IMR-90 (cell line): ENCODE results near the gene RTL1. TPM values are rescaled to one million over a fixed set of nuclear protein-coding genes. Genes with fewer than 3 reads are reported as not detected.

ENCODE experiments used
- ATAC-seq: fragments of 200-7000 bp; cut with Tn5 transposase; 2 replicates; pipeline ENCODE4 v1.9.1; 2020; ENCODE audit warnings: low read depth, mild to moderate bottlenecking, moderate library complexity
- BruUV-seq: library from RNA; stranded (reverse); fragments of 400-500 nt; replicated peaks from 2 replicates; lab custom pipeline; 2021; lab: Mats Ljungman, UMichigan
- CTCF ChIA-PET: fragments of 300-600 bp; formaldehyde crosslinking; extraction: SDS; loops from one replicate; lab custom pipeline; 2021; ENCODE audit warnings: antibody characterized with exemption; lab: Yijun Ruan, JAX
- POLR2A ChIA-PET: fragments of 300-600 bp; sonication (Branson Sonifier 250); formaldehyde crosslinking; loops from one replicate; lab custom pipeline; 2022; ENCODE audit warnings: antibody characterized with exemption; ENCODE audit not compliant: unreplicated experiment; lab: Charles Lee
- DNase-seq: peaks from one replicate; pipeline ENCODE4 v3.0.0; 2013
- H2AFZ ChIP-seq: replicated peaks from 2 replicates; pipeline ENCODE3; 2013; ENCODE audit warnings: low read length, mild to moderate bottlenecking; ENCODE audit not compliant: poor library complexity
- H2AK5ac ChIP-seq: 2 replicates; pipeline ENCODE4 v1.6.1; 2013; ENCODE audit warnings: low read depth, low read length, inconsistent platforms
- H2AK9ac ChIP-seq: replicated peaks from 2 replicates; pipeline ENCODE3; 2013; ENCODE audit warnings: mild to moderate bottlenecking, low read depth, low read length, moderate library complexity; ENCODE audit not compliant: poor library complexity
- H2BK120ac ChIP-seq: 2 replicates; pipeline ENCODE4 v1.6.1; 2013; ENCODE audit warnings: low read depth, low read length, inconsistent platforms
- H2BK15ac ChIP-seq: 3 replicates; pipeline ENCODE4 v1.6.1; 2013; ENCODE audit warnings: low read depth, low read length, inconsistent platforms
- H2BK20ac ChIP-seq: 2 replicates; pipeline ENCODE4 v1.6.1; 2013; ENCODE audit warnings: low read depth, mild to moderate bottlenecking, inconsistent platforms, low read length, moderate library complexity
- H2BK5ac ChIP-seq: 2 replicates; pipeline ENCODE4 v1.6.1; 2013; ENCODE audit warnings: mild to moderate bottlenecking, low read depth, low read length, inconsistent platforms; ENCODE audit not compliant: poor library complexity, severe bottlenecking
- H3K14ac ChIP-seq: replicated peaks from 2 replicates; pipeline ENCODE4 v1.6.1; 2013; ENCODE audit warnings: low read depth, low read length, inconsistent platforms
- H3K18ac ChIP-seq: 2 replicates; pipeline ENCODE4 v1.6.1; 2013; ENCODE audit warnings: low read depth, low read length, control low read depth
- H3K23ac ChIP-seq: 2 replicates; pipeline ENCODE4 v1.6.1; 2013; ENCODE audit warnings: low read depth, low read length, inconsistent platforms
- H3K27ac ChIP-seq: 2 replicates; pipeline ENCODE4 v1.5.1; 2013; ENCODE audit warnings: mild to moderate bottlenecking, control low read depth, low read length; ENCODE audit not compliant: insufficient read depth
- H3K27me3 ChIP-seq: 2 replicates; pipeline ENCODE4 v1.6.1; 2013; ENCODE audit warnings: low read length; ENCODE audit not compliant: control insufficient read depth, insufficient read depth
- H3K36me3 ChIP-seq: 2 replicates; pipeline ENCODE4 v1.6.1; 2013; ENCODE audit warnings: low read length, mixed read lengths; ENCODE audit not compliant: control insufficient read depth, insufficient read depth
- H3K4ac ChIP-seq: 2 replicates; pipeline ENCODE4 v1.6.1; 2013; ENCODE audit warnings: low read depth, low read length, inconsistent platforms
- H3K4me1 ChIP-seq: 2 replicates; pipeline ENCODE4 v1.6.1; 2013; ENCODE audit warnings: low read length, mixed read lengths; ENCODE audit not compliant: control insufficient read depth, insufficient read depth
- H3K4me2 ChIP-seq: 2 replicates; pipeline ENCODE4 v1.6.1; 2013; ENCODE audit warnings: low read depth, mild to moderate bottlenecking, control low read depth, low read length, moderate library complexity
- H3K4me3 ChIP-seq: 2 replicates; pipeline ENCODE4 v1.5.1; 2013; ENCODE audit warnings: low read depth, mild to moderate bottlenecking, control low read depth, low read length, moderate library complexity; ENCODE audit not compliant: insufficient read depth
- H3K56ac ChIP-seq: 2 replicates; pipeline ENCODE4 v1.6.1; 2013; ENCODE audit warnings: low read length, inconsistent platforms; ENCODE audit not compliant: insufficient read depth; ENCODE audit errors: extremely low read depth
- H3K79me1 ChIP-seq, 2 experiments: 2 replicates each; pipeline ENCODE4 v1.6.1; 2013; ENCODE audit warnings: low read length in 2 of 2, inconsistent platforms in 1 of 2, low read depth in 1 of 2
- H3K9ac ChIP-seq: 2 replicates; pipeline ENCODE4 v1.6.1; 2013; ENCODE audit warnings: low read depth, low read length, control low read depth
- H3K9me1 ChIP-seq: 2 replicates; pipeline ENCODE4 v1.6.1; 2013; ENCODE audit warnings: low read length, inconsistent platforms; ENCODE audit not compliant: insufficient read depth
- H3K9me3 ChIP-seq: 2 replicates; pipeline ENCODE4 v1.6.1; 2013; ENCODE audit warnings: low read length; ENCODE audit not compliant: control insufficient read depth, insufficient read depth
- H4K20me1 ChIP-seq: 2 replicates; pipeline ENCODE4 v1.6.1; 2013; ENCODE audit warnings: low read length, inconsistent platforms; ENCODE audit not compliant: insufficient read depth
- H4K5ac ChIP-seq: 2 replicates; pipeline ENCODE4 v1.6.1; 2013; ENCODE audit warnings: mild to moderate bottlenecking, low read depth, low read length, control low read depth
- H4K8ac ChIP-seq, 2 experiments: 2 replicates each; pipeline ENCODE4 v1.6.1; 2013; ENCODE audit warnings: low read depth in 2 of 2, low read length in 2 of 2, control low read depth in 1 of 2, inconsistent platforms in 1 of 2
- H4K91ac ChIP-seq: 2 replicates; pipeline ENCODE4 v1.6.1; 2013; ENCODE audit warnings: low read depth, low read length, inconsistent platforms; ENCODE audit not compliant: insufficient read depth
- MAZ ChIP-seq: IDR thresholded peaks from 2 replicates; pipeline ENCODE4 v1.6.1; 2012; ENCODE audit warnings: low read depth, mild to moderate bottlenecking, low read length, improper control_type of control experiment, moderate library complexity, borderline replicate concordance
- NFE2L2 ChIP-seq: fragments of 150-350 bp; IDR thresholded peaks from 2 replicates; pipeline ENCODE4 v1.6.1; 2016; ENCODE audit warnings: low read depth, mild to moderate bottlenecking, low read length
- RAD21 ChIP-seq: IDR thresholded peaks from 2 replicates; pipeline ENCODE4 v1.6.1; 2012; ENCODE audit warnings: low read length, improper control_type of control experiment
- USF2 ChIP-seq: fragments of 150-350 bp; IDR thresholded peaks from 2 replicates; pipeline ENCODE4 v1.6.1; 2017; ENCODE audit warnings: mild to moderate bottlenecking, antibody characterized with exemption, low read length, low read depth
- WGBS, 2 experiments: methylation state at CpG; one replicate each; pipeline versions ENCODE4 v1.1.5 to v1.1.7; 2013; ENCODE audit warnings: missing lambda C conversion rate in 2 of 2; ENCODE audit not compliant: insufficient read length in 1 of 2; ENCODE audit errors: extremely low coverage in 2 of 2; 5-methylcytosine and 5-hydroxymethylcytosine counted together
- dilution Hi-C: fragments of 300-500 bp; cut with HindIII; formaldehyde crosslinking; loops from one replicate; pipeline ENCODE4 v1.14.3; 2018; ENCODE audit warnings: low sequenced_read_pairs; ENCODE audit not compliant: unreplicated experiment
- in situ Hi-C: fragments of 300-500 bp; cut with MboI; formaldehyde crosslinking; loops from 3 replicates; pipeline ENCODE4 v1.14.3; 2019; ENCODE audit warnings: low sequenced_read_pairs, inconsistent platforms, mixed read lengths
- intact Hi-C: fragments of 100-400 bp; cut with micrococcal nuclease; formaldehyde crosslinking; loops from 2 replicates; pipeline ENCODE4 v1.10.0; 2022
- polyA plus RNA-seq, 3 experiments: library from polyadenylated mRNA; depleted of rRNA; stranded (reverse); fragments of >200 nt; gene quantifications; 2 replicates each; pipeline ENCODE4 v1.2.3, GENCODE V29; 2012; ENCODE audit warnings: low replicate concordance in 1 of 3
- total RNA-seq: library from RNA; depleted of rRNA; stranded (reverse); fragments of >200 nt; gene quantifications from 2 replicates; pipeline ENCODE4 v1.2.3, GENCODE V29; 2012

RTL1 gene
- total and polyA plus RNA-seq, 2 of the 4 experiments (the other 2 are of a cell fraction): not detected

GRCh38 chr14:100871234-100872186, 32.0 kb downstream of the RTL1 start:
- peaks cover 10% of the 10 kb centered on the region; the same call in 1 of the 2 replicates for H3K9me1 ChIP-seq
- H3K9me3 ChIP-seq: no peaks in the 10 kb centered on the region
- no peak overlapping the region for H3K23ac ChIP-seq
- H3K27ac ChIP-seq: no peak overlapping the region
- H3K4me3 ChIP-seq: no peak overlapping the region
- CTCF ChIA-PET: no interaction called here
- no peak overlapping the region; the same call in 1 of the 2 replicates for H2AK5ac ChIP-seq
- H4K20me1 ChIP-seq: peaks cover 80% of the 10 kb centered on the region
- ATAC-seq (peak; percentile 38), DNase-seq (peak; percentile 59)
- H2BK20ac ChIP-seq: no peak overlapping the region
- no peak overlapping the region for H4K5ac ChIP-seq
- peaks cover 11 to 57% of the 10 kb centered on the region in 2 experiments; a peak in 3 of 4 replicates for H3K79me1 ChIP-seq
- H3K36me3 ChIP-seq: peaks cover 35% of the 10 kb centered on the region
- H3K56ac ChIP-seq: no peak overlapping the region
- TF ChIP-seq NFE2L2 (no peak), USF2 (peak; percentile 7; the same call in 1 of the 2 replicates), MAZ (no peak), RAD21 (no peak)
- no peaks in the 10 kb centered on the region for H3K4me1 ChIP-seq
- no peak overlapping the region for H4K8ac ChIP-seq
- H3K4me2 ChIP-seq: no peak overlapping the region
- H2AK9ac ChIP-seq: no peak overlapping the region
- no peak overlapping the region for H3K18ac ChIP-seq
- dilution Hi-C loops (no loop called here), intact Hi-C loops (no loop called here), in situ Hi-C loops (no loop called here)
- no peaks in the 10 kb centered on the region for H3K27me3 ChIP-seq
- no peak overlapping the region for H3K4ac ChIP-seq
- H2BK5ac ChIP-seq: no peak overlapping the region
- 80% methylated on average over 13 of the region's 16 CpGs; no CpG with 5 or more reads in 1 of the 2 experiments for WGBS, 2 experiments
- H4K91ac ChIP-seq: no peak overlapping the region
- no peak overlapping the region for H2BK120ac ChIP-seq
- no peak overlapping the region for H2AFZ ChIP-seq
- no peak overlapping the region for H3K9ac ChIP-seq
- no TSS peak for BruUV-seq
- no peak overlapping the region for H3K14ac ChIP-seq
- POLR2A ChIA-PET: no interaction called here
- no peak overlapping the region for H2BK15ac ChIP-seq
